ENCODE results near the gene VCAN.

DNA sequence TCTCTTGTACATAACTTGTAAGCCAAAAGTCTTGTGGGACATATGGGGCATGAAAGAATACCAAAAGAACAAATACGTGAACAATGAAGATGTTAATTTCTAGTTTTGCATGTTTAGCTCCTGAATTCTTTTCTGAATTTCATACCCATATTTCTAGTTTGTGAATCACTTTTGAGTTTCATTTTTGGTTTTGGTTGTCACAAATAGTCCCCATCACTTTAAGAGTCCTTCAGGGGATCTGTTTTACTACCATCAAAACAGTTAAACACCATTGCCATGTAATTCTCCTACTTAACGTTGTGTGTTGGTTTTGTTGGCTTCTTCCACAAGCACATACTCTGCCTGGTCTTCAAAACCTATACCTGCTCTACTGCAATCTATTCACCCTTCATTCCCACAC lies 27.0 kb downstream of the VCAN start:
- TF ChIP-seq POLR2AphosphoS5 (IDR thresholded peaks at IDR 0.05; ENCODE audit: borderline replicate concordance, low read depth, low read length) (no peak), EZH2 (IDR thresholded peaks at IDR 0.05) (no peak)

All from SK-N-MC (cell line).